H9 (cell line): ENCODE measurements around the gene KCNG2. TPM values are rescaled to one million over a fixed set of nuclear protein-coding genes. Genes with fewer than 3 reads are reported as not detected.

Source experiments
- DNase-seq: peaks from one replicate; pipeline ENCODE4 v3.0.0-alpha.2; 2017
- H2AFZ ChIP-seq: one replicate; pipeline ENCODE4 v1.6.1; 2013; ENCODE audit warnings: mild to moderate bottlenecking, low read length, control low read depth, moderate library complexity
- H2AK5ac ChIP-seq: 2 replicates; pipeline ENCODE4 v1.6.1; 2013; ENCODE audit warnings: low read length, control low read depth, mixed read lengths; ENCODE audit not compliant: insufficient read length
- H2BK120ac ChIP-seq: one replicate; pipeline ENCODE4 v1.6.1; 2013; ENCODE audit warnings: low read depth, mild to moderate bottlenecking, low read length, control low read depth, inconsistent platforms; ENCODE audit not compliant: poor library complexity, severe bottlenecking
- H2BK12ac ChIP-seq: 2 replicates; pipeline ENCODE4 v1.6.1; 2013; ENCODE audit warnings: low read length, control low read depth, mixed read lengths, low read depth; ENCODE audit not compliant: insufficient read length
- H2BK15ac ChIP-seq: 2 replicates; pipeline ENCODE4 v1.6.1; 2013; ENCODE audit warnings: low read depth, low read length, control low read depth
- H2BK20ac ChIP-seq: one replicate; pipeline ENCODE4 v1.6.1; 2013; ENCODE audit warnings: low read depth, mild to moderate bottlenecking, low read length, control low read depth, inconsistent platforms; ENCODE audit not compliant: poor library complexity, severe bottlenecking
- H2BK5ac ChIP-seq: 2 replicates; pipeline ENCODE4 v1.6.1; 2013; ENCODE audit warnings: low read length, control low read depth, mixed read lengths; ENCODE audit not compliant: insufficient read length
- H3K14ac ChIP-seq: 2 replicates; pipeline ENCODE4 v1.6.1; 2013; ENCODE audit warnings: low read length, control low read depth; ENCODE audit not compliant: insufficient read depth
- H3K18ac ChIP-seq: 2 replicates; pipeline ENCODE4 v1.6.1; 2013; ENCODE audit warnings: low read depth, mild to moderate bottlenecking, mixed read lengths, low read length, control low read depth; ENCODE audit not compliant: insufficient read length
- H3K23ac ChIP-seq: 2 replicates; pipeline ENCODE4 v1.6.1; 2013; ENCODE audit warnings: low read length, control low read depth, mixed read lengths, low read depth; ENCODE audit not compliant: insufficient read length
- H3K23me2 ChIP-seq: 2 replicates; pipeline ENCODE4 v1.6.1; 2013; ENCODE audit warnings: low read depth, mild to moderate bottlenecking, mixed read lengths, low read length, control low read depth; ENCODE audit not compliant: insufficient read length, poor library complexity, severe bottlenecking
- H3K27ac ChIP-seq: 2 replicates; pipeline ENCODE4 v1.5.1; 2013; ENCODE audit warnings: low read length, control low read depth, mixed read lengths, low read depth; ENCODE audit not compliant: insufficient read length
- H3K27me3 ChIP-seq: 2 replicates; pipeline ENCODE4 v1.6.1; 2013; ENCODE audit warnings: low read length, control low read depth, inconsistent platforms; ENCODE audit not compliant: insufficient read depth
- H3K4ac ChIP-seq: 2 replicates; pipeline ENCODE4 v1.6.1; 2013; ENCODE audit warnings: low read depth, mild to moderate bottlenecking, control low read depth, inconsistent platforms, low read length, moderate library complexity
- H3K4me1 ChIP-seq: 2 replicates; pipeline ENCODE4 v1.6.1; 2013; ENCODE audit warnings: low read length, control low read depth, inconsistent platforms; ENCODE audit not compliant: insufficient read depth
- H3K4me2 ChIP-seq: 2 replicates; pipeline ENCODE4 v1.6.1; 2013; ENCODE audit warnings: low read length, control low read depth, mixed read lengths; ENCODE audit not compliant: insufficient read length, insufficient read depth
- H3K56ac ChIP-seq: 2 replicates; pipeline ENCODE4 v1.6.1; 2013; ENCODE audit warnings: low read depth, mild to moderate bottlenecking, mixed read lengths, low read length, control low read depth; ENCODE audit not compliant: insufficient read length
- H3K79me1 ChIP-seq: 2 replicates; pipeline ENCODE4 v1.6.1; 2013; ENCODE audit warnings: low read depth, mild to moderate bottlenecking, moderate library complexity, low read length, control low read depth, inconsistent platforms; ENCODE audit not compliant: insufficient read depth, poor library complexity, severe bottlenecking
- H3K79me2 ChIP-seq: 2 replicates; pipeline ENCODE4 v1.6.1; 2013; ENCODE audit warnings: low read length, control low read depth, inconsistent platforms; ENCODE audit not compliant: insufficient read depth
- H3K9ac ChIP-seq: 2 replicates; pipeline ENCODE4 v1.6.1; 2013; ENCODE audit warnings: low read length, control low read depth, mixed read lengths; ENCODE audit not compliant: insufficient read length; ENCODE audit errors: extremely low read depth
- H3K9me3 ChIP-seq: one replicate; pipeline ENCODE4 v1.6.1; 2013; ENCODE audit warnings: low read depth, low read length, inconsistent platforms; ENCODE audit not compliant: control insufficient read depth
- H3T11ph ChIP-seq: one replicate; pipeline ENCODE4 v1.6.1; 2013; ENCODE audit warnings: mild to moderate bottlenecking, low read length, control low read depth, inconsistent platforms
- H4K20me1 ChIP-seq: one replicate; pipeline ENCODE4 v1.6.1; 2013; ENCODE audit not compliant: control insufficient read depth, insufficient read length, insufficient read depth
- H4K5ac ChIP-seq: 2 replicates; pipeline ENCODE4 v1.6.1; 2013; ENCODE audit warnings: low read depth, mild to moderate bottlenecking, mixed read lengths, low read length, control low read depth; ENCODE audit not compliant: insufficient read length
- H4K8ac ChIP-seq: replicated peaks from 2 replicates; pipeline ENCODE4 v1.6.1; 2013; ENCODE audit warnings: low read length, control low read depth, mixed read lengths, low read depth; ENCODE audit not compliant: insufficient read length
- H4K91ac ChIP-seq: 2 replicates; pipeline ENCODE4 v1.6.1; 2013; ENCODE audit warnings: low read depth, mild to moderate bottlenecking, moderate library complexity, mixed read lengths, low read length, control low read depth; ENCODE audit not compliant: insufficient read length
- H3K27ac Mint-ChIP-seq, 3 experiments: 2 replicates in 2 of 3; 3 replicates in 1 of 3; pipeline ENCODE4 v1.8.0; 2020 to 2021; ENCODE audit warnings: mixed read lengths in 3 of 3, mild to moderate bottlenecking in 1 of 3, moderate library complexity in 1 of 3
- H3K27me3 Mint-ChIP-seq: 2 replicates; pipeline ENCODE4 v1.8.0; 2021; ENCODE audit warnings: low read depth, mild to moderate bottlenecking, moderate library complexity, mixed read lengths
- H3K36me3 Mint-ChIP-seq, 3 experiments: 2 replicates in 2 of 3; 3 replicates in 1 of 3; pipeline ENCODE4 v1.8.0; 2020 to 2021; ENCODE audit warnings: low read depth in 3 of 3, mixed read lengths in 3 of 3; ENCODE audit not compliant: insufficient read depth in 1 of 3
- H3K4me1 Mint-ChIP-seq, 2 experiments: 2 replicates each; pipeline ENCODE4 v1.8.0; 2020; ENCODE audit warnings: mixed read lengths in 2 of 2
- H3K4me3 Mint-ChIP-seq, 2 experiments: 2 replicates in 1 of 2; 3 replicates in 1 of 2; pipeline ENCODE4 v1.8.0; 2020 to 2021; ENCODE audit warnings: mild to moderate bottlenecking in 2 of 2, mixed read lengths in 2 of 2, moderate library complexity in 1 of 2
- H3K9me3 Mint-ChIP-seq, 2 experiments: 2 replicates in 1 of 2; 3 replicates in 1 of 2; pipeline ENCODE4 v1.8.0; 2020; ENCODE audit warnings: mild to moderate bottlenecking in 2 of 2, mixed read lengths in 2 of 2, moderate library complexity in 1 of 2
- WGBS: extraction: QIAGEN DNeasy Blood & Tissue Kit; methylation state at CpG from one replicate; pipeline ENCODE4 v1.1.7; 2013; ENCODE audit warnings: missing lambda C conversion rate, low lambda C conversion rate, mixed read lengths; ENCODE audit not compliant: insufficient read length; ENCODE audit errors: extremely low coverage; 5-methylcytosine and 5-hydroxymethylcytosine counted together
- total RNA-seq: library from RNA; stranded (reverse); gene quantifications from 2 replicates; pipeline ENCODE4 v1.2.1, GENCODE V29; 2021
- TF ChIP-seq, protein P1 (sequence below): fragments of 200-600 bp; sonication (generic); conservative IDR thresholded peaks from 3 replicates; pipeline ENCODE4 v1.8.0; 2021; ENCODE audit warnings: antibody characterized with exemption, mild to moderate bottlenecking

The KCNG2 gene
- total RNA-seq, 1 experiment from 2014 or later = 0.15 TPM

DNA sequence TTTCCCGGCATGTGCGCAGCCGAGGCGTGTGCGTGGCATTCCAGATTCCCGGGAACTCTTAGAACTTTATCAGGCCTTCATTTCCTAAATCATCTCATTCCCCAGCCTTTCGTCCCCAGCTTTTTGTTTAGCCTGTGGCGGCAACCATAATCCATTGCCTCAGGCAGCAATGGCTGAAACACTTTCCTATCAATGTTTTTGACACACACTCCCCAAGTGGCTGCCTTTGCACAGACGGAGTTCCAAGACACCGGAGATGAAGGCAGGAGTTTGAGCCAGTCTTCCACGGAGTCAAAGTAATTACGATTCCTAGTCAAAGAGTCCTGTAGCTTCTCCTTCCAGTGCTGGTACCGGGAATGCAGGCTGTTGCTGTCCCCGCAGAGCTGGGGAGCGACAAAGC is 64.8 kb downstream of the KCNG2 start:
- no peaks in the 10 kb centered on the region for H3K79me2 ChIP-seq
- no peak overlapping the region for H2BK12ac ChIP-seq
- no peaks in the 10 kb centered on the region for H3K4me1 Mint-ChIP-seq
- H3K27ac Mint-ChIP-seq = no peak overlapping the region
- no peak overlapping the region for H2BK15ac ChIP-seq
- no peak overlapping the region for H3K14ac ChIP-seq
- no peak overlapping the region for H3K9ac ChIP-seq
- no peak overlapping the region for H2BK120ac ChIP-seq
- no peaks in the 10 kb centered on the region for H3K4me1 ChIP-seq
- H3K18ac ChIP-seq = no peak overlapping the region
- DNase-seq = no peak
- no peaks in the 10 kb centered on the region for H3K36me3 Mint-ChIP-seq
- no peaks in the 10 kb centered on the region; a peak in 1 of 5 replicates for H3K9me3 Mint-ChIP-seq
- peaks cover 23% of the 10 kb centered on the region for H3K27me3 Mint-ChIP-seq
- H2BK20ac ChIP-seq = no peak overlapping the region
- H4K20me1 ChIP-seq = no peaks in the 10 kb centered on the region
- no CpG with 5 or more reads among the region's 15 CpGs for whole genome bisulfite sequencing
- no peak overlapping the region for H3K56ac ChIP-seq
- no peak overlapping the region for H3T11ph ChIP-seq
- H4K8ac ChIP-seq = no peak overlapping the region
- H3K23me2 ChIP-seq = no peaks in the 10 kb centered on the region
- no peak overlapping the region for H2BK5ac ChIP-seq
- H3K23ac ChIP-seq = no peak overlapping the region
- no peaks in the 10 kb centered on the region for H3K79me1 ChIP-seq
- no peak overlapping the region for H3K4me2 ChIP-seq
- H3K27me3 ChIP-seq = no peaks in the 10 kb centered on the region
- no peak overlapping the region for H2AK5ac ChIP-seq
- H3K27ac ChIP-seq = no peak overlapping the region
- H2AFZ ChIP-seq = no peak overlapping the region
- no peak overlapping the region for H4K91ac ChIP-seq
- H4K5ac ChIP-seq = no peak overlapping the region
- TF ChIP-seq, protein P1, sequence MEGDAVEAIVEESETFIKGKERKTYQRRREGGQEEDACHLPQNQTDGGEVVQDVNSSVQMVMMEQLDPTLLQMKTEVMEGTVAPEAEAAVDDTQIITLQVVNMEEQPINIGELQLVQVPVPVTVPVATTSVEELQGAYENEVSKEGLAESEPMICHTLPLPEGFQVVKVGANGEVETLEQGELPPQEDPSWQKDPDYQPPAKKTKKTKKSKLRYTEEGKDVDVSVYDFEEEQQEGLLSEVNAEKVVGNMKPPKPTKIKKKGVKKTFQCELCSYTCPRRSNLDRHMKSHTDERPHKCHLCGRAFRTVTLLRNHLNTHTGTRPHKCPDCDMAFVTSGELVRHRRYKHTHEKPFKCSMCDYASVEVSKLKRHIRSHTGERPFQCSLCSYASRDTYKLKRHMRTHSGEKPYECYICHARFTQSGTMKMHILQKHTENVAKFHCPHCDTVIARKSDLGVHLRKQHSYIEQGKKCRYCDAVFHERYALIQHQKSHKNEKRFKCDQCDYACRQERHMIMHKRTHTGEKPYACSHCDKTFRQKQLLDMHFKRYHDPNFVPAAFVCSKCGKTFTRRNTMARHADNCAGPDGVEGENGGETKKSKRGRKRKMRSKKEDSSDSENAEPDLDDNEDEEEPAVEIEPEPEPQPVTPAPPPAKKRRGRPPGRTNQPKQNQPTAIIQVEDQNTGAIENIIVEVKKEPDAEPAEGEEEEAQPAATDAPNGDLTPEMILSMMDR = no peak
- no peaks in the 10 kb centered on the region for H3K9me3 ChIP-seq
- no peak overlapping the region for H3K4me3 Mint-ChIP-seq
- H3K4ac ChIP-seq = no peak overlapping the region
